CD4-positive, alpha-beta T cell (primary cell): ENCODE measurements around the gene MBD5. TPM values are rescaled to one million over a fixed set of nuclear protein-coding genes. Genes with fewer than 3 reads are reported as not detected.

ENCODE experiments used
- ATAC-seq: fragments of 200-7000 bp; cut with Tn5 transposase; one replicate; pipeline ENCODE4 v1.10.0; 2022; ENCODE audit warnings: mild to moderate bottlenecking; ENCODE audit not compliant: poor library complexity
- CTCF ChIA-PET: fragments of 350-600 bp; sonication (Branson Sonifier 250); formaldehyde crosslinking; loops from one replicate; lab custom pipeline; 2021; ENCODE audit warnings: antibody characterized with exemption, inconsistent platforms; lab: Charles Lee
- POLR2A ChIA-PET: fragments of 350-600 bp; sonication (Branson Sonifier 250); formaldehyde crosslinking; loops from one replicate; lab custom pipeline; 2021; ENCODE audit warnings: antibody characterized with exemption, inconsistent platforms; lab: Charles Lee
- DNase-seq, 14 experiments: peaks; one replicate each; pipeline ENCODE4 v3.0.0-alpha.2; 2013 to 2020; ENCODE audit warnings: mixed read lengths in 2 of 14
- H3K27ac ChIP-seq, 2 donors: one replicate each; pipeline versions ENCODE4 v1.5.1 to v1.7.0; 2013; ENCODE audit warnings: low read length in 2 of 2, low read depth in 1 of 2, mild to moderate bottlenecking in 1 of 2
- H3K27me3 ChIP-seq, 2 experiments: 1 replicate in 1 of 2; 2 replicates in 1 of 2; pipeline versions ENCODE4 v1.6.1 to v1.7.0; 2013; ENCODE audit warnings: low read length in 2 of 2, control low read depth in 1 of 2, mild to moderate bottlenecking in 1 of 2, moderate library complexity in 1 of 2; ENCODE audit not compliant: insufficient read depth in 2 of 2, control insufficient read depth in 1 of 2
- H3K36me3 ChIP-seq: one replicate; pipeline ENCODE4 v1.6.1; 2013; ENCODE audit warnings: low read length, control low read depth; ENCODE audit not compliant: insufficient read depth
- H3K4me1 ChIP-seq: one replicate; pipeline ENCODE4 v1.6.1; 2013; ENCODE audit warnings: low read length, control low read depth; ENCODE audit not compliant: insufficient read depth
- H3K4me3 ChIP-seq: one replicate; pipeline ENCODE4 v1.5.1; 2013; ENCODE audit warnings: mild to moderate bottlenecking, low read length, moderate library complexity
- H3K9me3 ChIP-seq, 2 experiments: 1 replicate in 1 of 2; 2 replicates in 1 of 2; pipeline versions ENCODE4 v1.6.1 to v1.7.0; 2013; ENCODE audit warnings: low read length in 2 of 2, mild to moderate bottlenecking in 2 of 2, control low read depth in 1 of 2, moderate library complexity in 1 of 2; ENCODE audit not compliant: control insufficient read depth in 1 of 2, insufficient read depth in 1 of 2
- H3K27ac Mint-ChIP-seq: one replicate; pipeline ENCODE4 v1.8.0; 2020; ENCODE audit warnings: mixed read lengths
- H3K27me3 Mint-ChIP-seq: one replicate; pipeline ENCODE4 v1.8.0; 2021; ENCODE audit warnings: mixed read lengths
- H3K36me3 Mint-ChIP-seq: one replicate; pipeline ENCODE4 v1.8.0; 2021; ENCODE audit warnings: low read depth, mixed read lengths
- H3K4me1 Mint-ChIP-seq: one replicate; pipeline ENCODE4 v1.8.0; 2021; ENCODE audit warnings: low read depth, mixed read lengths
- H3K4me3 Mint-ChIP-seq: one replicate; pipeline ENCODE4 v1.8.0; 2020; ENCODE audit warnings: mild to moderate bottlenecking, mixed read lengths
- H3K9me3 Mint-ChIP-seq: one replicate; pipeline ENCODE4 v1.8.0; 2020; ENCODE audit warnings: mixed read lengths
- CTCF ChIP-seq: fragments of 200-600 bp; IDR thresholded peaks from one replicate; pipeline ENCODE4 v1.8.0; 2022; ENCODE audit warnings: antibody characterized with exemption, mild to moderate bottlenecking
- intact Hi-C, 2 experiments: fragments of 100-400 bp; cut with DNase I in 1 of 2; cut with micrococcal nuclease in 1 of 2; formaldehyde crosslinking; loops; one replicate each; pipeline versions ENCODE4 v1.15.1 to v1.9.0; 2023 to 2025; cut with DNase I, micrococcal nuclease
- total RNA-seq, 174 experiments: library from RNA in 2 of 174; stranded (reverse) in 2 of 174; gene quantifications; one replicate each; pipeline ENCODE4 v1.2.3 and lab custom pipeline; 2021 to 2026

MBD5 gene
- total RNA-seq, 2 experiments from 2014 or later, result 49.8 to 52.9 TPM

- H3K4me3 ChIP-seq, result no peak overlapping the region
- Mint-ChIP-seq H3K27me3 (no peaks in the 10 kb centered on the region), H3K9me3 (peaks cover 6% of the 10 kb centered on the region), H3K36me3 (peaks cover 70% of the 10 kb centered on the region), H3K4me3 (no peak overlapping the region), H3K4me1 (peaks cover 7% of the 10 kb centered on the region), H3K27ac (no peak overlapping the region)
- H3K4me1 ChIP-seq, result no peaks in the 10 kb centered on the region
- no peak for TF ChIP-seq CTCF
- peaks cover 0 to 5% of the 10 kb centered on the region in 2 experiments for H3K9me3 ChIP-seq
- ATAC-seq, result no peak
- no peaks in the 10 kb centered on the region for H3K27me3 ChIP-seq
- POLR2A ChIA-PET, result no interaction called here
- no peak for DNase-seq
- intact Hi-C loops, result no loop called here
- peaks cover 4% of the 10 kb centered on the region for H3K36me3 ChIP-seq
- CTCF ChIA-PET, result no interaction called here
- H3K27ac ChIP-seq, result no peak overlapping the region
These were observed 296.7 kb downstream of the MBD5 start for GRCh38 chr2:148317598-148317997.

DNA sequence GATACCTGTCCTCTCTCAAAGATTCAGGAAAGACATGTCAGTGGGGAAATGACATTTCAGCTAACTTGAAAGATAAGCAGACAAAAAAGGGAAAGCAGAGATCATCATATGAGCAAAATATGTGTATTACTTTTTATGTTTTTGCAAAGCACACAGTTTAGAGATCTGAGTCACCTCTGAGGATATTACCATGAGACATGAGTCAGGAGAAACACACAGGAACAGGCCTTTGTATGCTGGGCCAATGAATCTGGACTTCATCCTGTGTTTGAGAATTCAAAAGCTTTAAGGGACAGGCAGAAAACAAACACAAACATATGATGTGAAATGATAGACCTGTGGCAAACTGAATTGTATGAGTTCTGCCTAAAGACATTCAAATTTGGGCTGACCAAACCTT lies 317.6 kb downstream of the MBD5 start:
- H3K36me3 Mint-ChIP-seq, result peaks cover 60% of the 10 kb centered on the region

DNA sequence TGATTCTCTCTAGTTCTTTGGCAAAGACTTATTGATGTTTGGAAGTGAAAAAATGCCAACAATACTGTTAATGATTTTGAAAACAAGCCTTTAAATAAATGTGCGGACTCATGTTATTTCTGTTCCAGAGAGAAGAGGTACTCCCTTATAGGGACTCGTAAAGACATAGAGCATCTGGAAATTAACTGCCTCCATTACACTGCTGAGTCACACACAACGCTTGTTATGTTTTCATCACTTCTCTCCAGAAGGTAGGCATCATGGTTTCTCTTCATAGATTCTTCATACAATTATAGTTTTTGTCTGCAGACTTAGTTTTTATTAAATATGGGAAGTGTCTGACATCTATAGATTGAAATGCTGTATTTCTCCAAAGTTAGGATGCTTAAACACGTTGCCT lies 321.2 kb downstream of the MBD5 start:
- Mint-ChIP-seq H3K4me1 (no peaks in the 10 kb centered on the region), H3K36me3 (peaks cover 70% of the 10 kb centered on the region), H3K27ac (no peak overlapping the region), H3K9me3 (peaks cover 8% of the 10 kb centered on the region), H3K4me3 (no peak overlapping the region), H3K27me3 (no peaks in the 10 kb centered on the region)
- intact Hi-C loops, result loop anchor here in 1 of 2 experiments (5.0 kb wide), 1 partner anchor 1850 kb away; no protein-coding TSS in a partner anchor
- no peaks in the 10 kb centered on the region for H3K4me1 ChIP-seq
- CTCF ChIA-PET, result no interaction called here
- no peak for ATAC-seq
- H3K4me3 ChIP-seq, result no peak overlapping the region
- no peak overlapping the region for H3K27ac ChIP-seq
- DNase-seq, result no peak
- peaks cover 2% of the 10 kb centered on the region for H3K36me3 ChIP-seq
- TF ChIP-seq CTCF, result no peak
- POLR2A ChIA-PET, result no interaction called here
- peaks cover 0 to 4% of the 10 kb centered on the region in 2 experiments for H3K9me3 ChIP-seq
- H3K27me3 ChIP-seq, result no peaks in the 10 kb centered on the region

More for the DNA sequence above, 317.6 kb downstream of the MBD5 start:
- ChIA-PET CTCF (no interaction called here), POLR2A (no interaction called here)
- no peak overlapping the region for H3K27ac ChIP-seq
- no peaks in the 10 kb centered on the region for H3K27me3 ChIP-seq
- DNase-seq (no peak), ATAC-seq (no peak)
- H3K36me3 ChIP-seq, result peaks cover 2% of the 10 kb centered on the region
- Mint-ChIP-seq H3K9me3 (peaks cover 7% of the 10 kb centered on the region), H3K27me3 (no peaks in the 10 kb centered on the region), H3K4me1 (no peaks in the 10 kb centered on the region), H3K27ac (no peak overlapping the region), H3K4me3 (no peak overlapping the region)
- TF ChIP-seq CTCF, result no peak
- H3K4me1 ChIP-seq, result no peaks in the 10 kb centered on the region
- no peak overlapping the region for H3K4me3 ChIP-seq
- peaks cover 0 to 4% of the 10 kb centered on the region in 2 experiments for H3K9me3 ChIP-seq
- intact Hi-C loops, result no loop called here
